Pulmonary artery endothelial cell (primary cell): Measurements from ENCODE around the gene EVC2. TPM values are rescaled to one million over a fixed set of nuclear protein-coding genes. Genes with fewer than 3 reads are reported as not detected.

ENCODE experiments used
- DNase-seq: peaks from one replicate; pipeline ENCODE4 v3.0.0-alpha.2; 2011; ENCODE audit warnings: low read depth, low spot score
- total RNA-seq: library from RNA; depleted of rRNA; stranded (reverse); fragments of >200 nt; gene quantifications from 2 replicates; pipeline ENCODE4 v1.2.3, GENCODE V29; 2014

The EVC2 gene
- total RNA-seq, 1 donor from 2014 or later = 9.3 TPM

DNA sequence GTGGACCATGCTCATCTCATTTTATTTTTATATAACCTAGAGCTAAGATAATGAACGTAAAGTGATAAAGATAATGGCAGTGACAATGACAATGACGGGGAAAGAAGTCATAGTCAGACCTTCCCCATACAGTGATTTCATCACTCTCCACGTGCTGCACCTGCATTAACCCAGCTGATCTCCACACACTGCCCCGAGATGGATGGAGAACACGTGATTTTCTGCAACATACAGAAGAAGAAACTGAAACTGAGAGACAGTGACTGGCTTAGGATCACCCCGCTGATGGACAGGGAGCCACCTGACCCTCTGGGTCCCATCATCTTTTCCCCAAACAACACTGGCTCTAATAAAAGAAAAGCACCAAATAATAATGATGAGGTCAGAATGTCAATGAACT is 22.0 kb downstream of the EVC2 start:
- DNase-seq = no peak

- DNase-seq = no peak
Measured at GRCh38 chr4:5685296-5685695, 23.1 kb downstream of the EVC2 start.

- DNase-seq = no peak
Measured at GRCh38 chr4:5683566-5683965, 24.8 kb downstream of the EVC2 start.

- DNase-seq = no peak
Measured at GRCh38 chr4:5678977-5679376, 29.4 kb downstream of the EVC2 start.

DNA sequence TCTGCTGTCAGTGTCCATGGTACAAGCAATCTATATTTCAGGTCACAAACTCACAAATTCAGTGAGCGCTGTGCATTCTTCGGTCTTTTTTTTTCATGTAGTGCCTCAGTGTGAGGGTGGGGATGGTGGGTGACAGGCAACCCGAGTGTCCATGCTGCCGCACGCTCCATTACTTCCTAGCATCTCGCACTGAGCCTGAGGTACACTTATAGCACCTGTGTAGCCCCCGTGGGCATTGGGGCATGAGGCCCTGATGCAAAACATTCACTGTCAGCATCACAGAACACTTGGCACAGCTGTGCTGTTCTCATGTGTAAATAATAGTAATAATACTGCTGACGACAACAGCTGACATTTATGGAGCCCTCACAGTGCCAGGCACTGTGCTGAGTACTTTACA is 31.6 kb downstream of the EVC2 start:
- no peak for DNase-seq

DNA sequence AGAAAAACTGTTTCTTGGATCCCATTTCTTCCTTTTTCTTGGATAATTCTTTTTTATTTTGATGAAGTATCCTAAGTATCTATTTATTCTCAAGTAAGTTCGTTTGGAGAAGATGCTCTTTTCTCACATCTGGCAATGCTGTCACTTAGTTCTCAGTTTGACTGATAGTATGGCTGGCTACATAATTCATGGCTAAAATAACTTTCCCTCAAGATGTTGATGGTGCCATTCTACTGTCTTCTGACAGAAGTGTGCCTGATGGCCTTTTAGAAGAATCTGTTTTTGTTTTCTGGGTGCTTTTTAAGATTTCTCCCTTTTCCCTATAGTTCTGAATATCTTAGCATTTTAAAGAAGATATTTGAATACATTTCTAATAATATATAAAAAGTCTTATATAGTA is 41.6 kb downstream of the EVC2 start:
- no peak for DNase-seq

- no peak for DNase-seq
Measured at GRCh38 chr4:5664778-5665177, 43.6 kb downstream of the EVC2 start.

DNA sequence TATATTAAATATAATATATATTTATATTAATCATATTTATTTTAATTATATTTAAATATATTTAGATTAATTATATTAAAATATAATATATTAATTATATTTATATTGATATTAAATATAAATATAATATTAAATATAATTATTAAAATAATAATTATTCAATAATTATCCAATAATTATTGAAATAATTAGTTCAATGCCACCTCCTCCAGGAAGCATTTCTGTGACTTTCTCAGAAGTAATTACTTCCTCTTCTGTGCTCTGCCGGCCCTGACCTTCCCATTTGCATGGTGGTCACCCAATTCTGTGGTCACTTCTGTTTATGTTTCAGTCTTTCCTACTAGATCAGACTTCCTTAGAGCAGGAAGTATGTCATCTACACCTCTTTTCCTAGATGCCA is 45.8 kb downstream of the EVC2 start:
- DNase-seq = no peak

DNA sequence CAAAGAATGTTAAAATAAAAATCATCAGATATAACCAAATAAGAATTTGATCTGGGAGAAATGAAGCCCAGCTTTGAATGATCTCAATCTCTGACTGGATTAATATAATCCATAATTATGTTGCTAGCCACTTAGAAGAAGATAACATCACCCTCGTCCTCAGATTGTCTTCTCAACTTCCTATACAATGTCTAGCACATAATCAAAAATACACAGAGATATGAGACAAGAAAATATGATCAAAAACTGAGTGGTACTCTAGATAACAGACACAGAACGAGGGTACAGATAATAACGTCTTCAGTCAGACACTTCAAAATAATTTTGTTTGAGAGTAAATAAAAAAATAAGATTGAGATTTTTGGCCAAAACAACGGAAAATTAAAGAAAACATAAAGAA is 47.1 kb downstream of the EVC2 start:
- DNase-seq = no peak

- DNase-seq = no peak
Measured at GRCh38 chr4:5660185-5660584, 48.2 kb downstream of the EVC2 start.

- no peak for DNase-seq
Measured at GRCh38 chr4:5658974-5659373, 49.4 kb downstream of the EVC2 start.

GRCh38 chr4:5656415-5656814 is 51.9 kb downstream of the EVC2 start:
- no peak for DNase-seq

DNA sequence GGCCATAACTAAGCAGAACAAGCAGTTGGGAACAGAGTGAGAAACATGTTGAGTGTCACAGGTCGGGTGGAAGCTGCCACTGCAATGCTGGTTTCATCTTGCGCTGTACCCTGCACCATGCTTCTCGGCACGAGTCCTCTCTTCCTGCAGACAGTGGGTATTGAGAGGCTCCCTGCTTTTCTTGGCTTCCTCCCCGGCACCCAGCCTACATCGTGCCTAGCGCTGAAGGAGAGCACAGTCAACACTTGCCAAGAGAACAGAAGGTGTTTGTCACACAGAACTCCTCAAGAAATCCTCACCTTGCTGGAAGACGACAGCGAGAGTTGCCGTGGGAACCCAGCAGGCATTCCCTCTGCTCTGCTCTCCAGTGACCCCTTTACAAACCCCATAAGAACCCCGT is 53.6 kb downstream of the EVC2 start:
- no peak for DNase-seq

GRCh38 chr4:5651089-5651488 is 57.3 kb downstream of the EVC2 start:
- DNase-seq = no peak

- DNase-seq = no peak
Measured at GRCh38 chr4:5650040-5650439, 58.3 kb downstream of the EVC2 start.

- no peak for DNase-seq
Measured at GRCh38 chr4:5647351-5647750, 61.0 kb downstream of the EVC2 start.

DNA sequence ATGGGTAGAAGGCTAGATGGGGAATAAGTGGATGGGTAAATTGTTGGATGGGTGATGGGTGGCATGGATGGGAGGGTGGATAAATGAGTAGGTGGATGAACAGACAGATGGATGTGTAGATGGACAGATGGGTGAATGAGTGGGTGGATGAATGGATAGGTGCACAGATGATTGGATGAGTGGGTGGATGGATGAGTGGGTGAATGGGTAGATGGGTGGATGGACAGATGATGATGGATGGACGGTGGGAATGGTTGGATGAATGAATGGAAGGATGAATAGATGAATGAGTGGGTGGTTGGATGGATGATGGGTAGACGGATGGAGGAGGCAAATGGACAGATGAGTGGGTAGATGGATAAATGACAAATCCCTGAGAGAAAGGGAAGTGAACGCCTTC is 68.3 kb downstream of the EVC2 start:
- DNase-seq = no peak

DNA sequence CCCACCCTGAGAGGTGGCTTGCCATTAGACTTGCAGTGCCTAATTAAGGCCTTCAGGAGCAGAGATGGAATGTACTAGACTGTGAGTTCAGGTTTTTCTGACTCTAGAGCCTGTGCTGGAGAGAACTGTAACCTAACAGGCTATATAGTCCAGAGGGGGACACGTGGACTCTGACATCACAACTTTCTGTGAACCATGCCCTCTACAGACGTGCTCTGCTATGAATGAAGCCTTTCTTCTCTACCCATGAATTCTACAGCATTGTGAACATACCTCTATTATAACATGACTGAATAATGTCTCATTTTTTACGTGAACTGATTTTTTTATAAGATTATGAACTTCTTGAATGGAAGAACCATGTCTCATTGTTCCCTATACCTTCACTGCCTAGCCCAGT is 68.8 kb downstream of the EVC2 start:
- no peak for DNase-seq

GRCh38 chr4:5638976-5639375 is 69.4 kb downstream of the EVC2 start:
- DNase-seq = no peak

- DNase-seq = no peak
Measured at GRCh38 chr4:5638316-5638715, 70.0 kb downstream of the EVC2 start.

DNA sequence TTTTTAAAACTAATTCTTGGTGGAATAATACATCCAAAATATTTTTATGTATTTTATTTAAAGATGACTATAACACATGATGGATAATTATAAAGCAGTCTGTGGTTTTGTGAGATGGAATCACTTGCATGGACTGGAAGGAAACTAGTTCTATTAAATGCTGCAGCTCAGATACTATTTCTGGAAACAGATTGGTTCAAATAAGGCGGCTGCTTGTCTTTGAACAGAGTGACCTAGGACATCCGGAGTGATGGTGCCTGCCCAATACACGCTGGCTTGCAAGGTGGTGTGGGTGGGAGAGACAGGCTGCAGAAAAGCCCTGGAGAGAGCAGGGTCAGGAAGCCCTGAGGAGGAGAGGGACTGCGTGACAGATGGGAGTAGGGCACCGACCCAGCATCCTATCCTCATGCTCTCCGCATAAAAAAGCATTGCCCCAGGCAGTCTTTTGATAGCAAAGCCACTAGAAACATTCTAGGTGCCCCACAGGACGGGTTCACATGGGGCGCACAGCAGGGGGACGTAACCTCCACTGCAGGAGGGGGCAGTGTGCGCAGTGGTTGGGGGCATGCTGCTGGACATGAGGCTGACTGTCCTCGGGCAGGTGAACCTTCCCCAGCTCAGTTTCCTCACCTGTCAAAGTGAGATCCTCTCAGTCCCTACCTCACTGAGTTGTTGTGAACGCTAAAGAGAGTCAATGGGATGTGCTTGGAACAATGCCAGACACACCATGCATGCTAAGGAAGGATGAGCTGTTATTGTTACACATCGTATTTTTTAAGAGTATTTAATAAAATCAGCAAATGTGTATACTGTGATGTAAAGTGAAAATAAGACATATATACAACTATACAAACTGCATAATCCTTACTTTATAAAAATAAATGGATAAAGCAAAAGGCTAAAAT is 71.3 kb downstream of the EVC2 start:
- no peak for DNase-seq

GRCh38 chr4:5635826-5636195 is 72.5 kb downstream of the EVC2 start:
- DNase-seq = no peak

DNA sequence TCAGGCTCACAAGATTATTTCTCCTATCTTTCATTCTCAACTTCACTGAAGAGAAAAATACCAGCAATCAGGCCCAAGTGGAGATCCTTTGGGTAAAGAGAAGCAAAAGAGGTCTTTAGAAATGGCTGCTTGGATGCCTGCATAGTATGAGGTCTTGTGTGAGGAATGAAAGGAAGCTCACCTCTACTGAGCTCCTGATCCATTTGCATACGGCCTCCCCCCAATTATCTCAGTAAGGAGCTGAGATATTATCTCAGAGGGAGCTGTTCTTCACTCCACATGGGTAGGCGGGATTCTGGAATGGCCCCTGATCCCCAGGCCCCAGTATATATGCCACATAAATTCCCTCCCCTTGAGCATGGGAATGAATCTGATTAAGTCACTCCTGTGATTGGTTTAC is 75.8 kb downstream of the EVC2 start:
- no peak for DNase-seq

- DNase-seq = no peak
Measured at GRCh38 chr4:5632066-5632440, 76.3 kb downstream of the EVC2 start.
